GM12891 (cell line): ENCODE measurements around the gene COL6A3.

Experiments used
- PAX5 ChIP-seq: IDR thresholded peaks from 2 replicates; pipeline ENCODE4 v1.6.1; 2011; ENCODE audit warnings: low read length, moderate library complexity, mild to moderate bottlenecking; ENCODE audit not compliant: insufficient read depth, severe bottlenecking
- POLR2A ChIP-seq: IDR thresholded peaks from 2 replicates; pipeline ENCODE4 v1.6.1; 2011; ENCODE audit warnings: low read depth, low read length, control low read depth
- POLR2AphosphoS5 ChIP-seq: IDR thresholded peaks from 2 replicates; pipeline ENCODE4 v1.6.1; 2011; ENCODE audit warnings: low read depth, low read length, control low read depth
- SPI1 ChIP-seq: IDR thresholded peaks from 2 replicates; pipeline ENCODE4 v1.6.1; 2011; ENCODE audit warnings: low read depth, low read length, control low read depth
- TAF1 ChIP-seq: IDR thresholded peaks from 2 replicates; pipeline ENCODE4 v1.6.1; 2011; ENCODE audit warnings: low read depth, low read length, control low read depth

DNA sequence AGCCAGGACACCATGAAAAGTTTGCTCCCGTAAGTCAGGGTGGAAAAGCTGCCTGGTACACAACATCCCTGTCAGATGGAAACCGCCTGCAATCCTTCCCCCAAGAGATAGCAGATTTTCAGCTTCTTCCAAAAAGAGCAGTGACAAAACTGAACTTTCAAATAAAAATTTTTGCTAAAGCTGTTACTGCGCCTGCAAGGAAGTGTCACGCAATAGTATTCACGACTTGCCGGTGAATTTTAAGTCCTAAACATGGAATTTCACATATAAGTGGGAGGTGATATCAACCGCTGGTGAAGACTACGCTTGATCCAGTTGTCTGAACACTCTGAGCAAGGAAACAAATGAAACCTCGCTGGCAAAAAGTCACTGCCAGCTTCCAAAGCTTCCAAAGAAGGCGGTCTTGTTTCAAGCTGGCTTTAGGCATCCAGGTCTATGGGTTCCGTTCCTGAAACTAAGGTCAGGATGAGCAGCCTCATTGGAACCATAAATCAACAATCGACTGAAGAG, 2.8 kb downstream of the COL6A3 start:
- TF ChIP-seq POLR2A (no peak), TAF1 (no peak), POLR2AphosphoS5 (no peak), PAX5 (no peak), SPI1 (no peak)
